Osteocyte (in vitro differentiated cells): ENCODE data around the gene MX2. TPM values are rescaled to one million over a fixed set of nuclear protein-coding genes. Genes with fewer than 3 reads are reported as not detected.

Experiments used
- DNase-seq: peaks from one replicate; pipeline ENCODE4 v3.0.0; 2021; ENCODE audit warnings: mixed read lengths; ENCODE audit not compliant: unreplicated experiment; ENCODE audit errors: extremely low spot score
- H3K27ac Mint-ChIP-seq: one replicate; pipeline ENCODE4 v1.8.0; 2021; ENCODE audit warnings: mild to moderate bottlenecking, mixed read lengths; ENCODE audit not compliant: unreplicated experiment
- H3K27me3 Mint-ChIP-seq: one replicate; pipeline ENCODE4 v1.8.0; 2021; ENCODE audit warnings: mixed read lengths; ENCODE audit not compliant: unreplicated experiment
- H3K36me3 Mint-ChIP-seq: one replicate; pipeline ENCODE4 v1.8.0; 2021; ENCODE audit warnings: mixed read lengths; ENCODE audit not compliant: unreplicated experiment
- H3K4me1 Mint-ChIP-seq: one replicate; pipeline ENCODE4 v1.8.0; 2021; ENCODE audit warnings: mixed read lengths; ENCODE audit not compliant: unreplicated experiment
- H3K4me3 Mint-ChIP-seq: one replicate; pipeline ENCODE4 v1.8.0; 2021; ENCODE audit warnings: mild to moderate bottlenecking, moderate library complexity, mixed read lengths; ENCODE audit not compliant: unreplicated experiment
- H3K9me3 Mint-ChIP-seq: one replicate; pipeline ENCODE4 v1.8.0; 2021; ENCODE audit warnings: mixed read lengths; ENCODE audit not compliant: unreplicated experiment
- CTCF ChIP-seq: fragments of 200-600 bp; sonication (generic); IDR thresholded peaks from 2 replicates; pipeline ENCODE4 v1.5.0; 2021; ENCODE audit warnings: antibody characterized with exemption, mild to moderate bottlenecking, moderate library complexity
- total RNA-seq: library from RNA; stranded (reverse); gene quantifications from 2 replicates; pipeline ENCODE4 v1.2.1, GENCODE V29; 2021

The MX2 gene
- total RNA-seq, 1 donor from 2014 or later = not detected

- no peak for DNase-seq
- H3K27me3 Mint-ChIP-seq = no peaks in the 10 kb centered on the region
- H3K4me3 Mint-ChIP-seq = no peak overlapping the region
- no peaks in the 10 kb centered on the region for H3K36me3 Mint-ChIP-seq
- H3K9me3 Mint-ChIP-seq = peaks cover 13% of the 10 kb centered on the region
- no peak for TF ChIP-seq CTCF
- no peak overlapping the region for H3K27ac Mint-ChIP-seq
- H3K4me1 Mint-ChIP-seq = no peaks in the 10 kb centered on the region
Measured at GRCh38 chr21:41439248-41439647, 77.4 kb downstream of the MX2 start.

DNA sequence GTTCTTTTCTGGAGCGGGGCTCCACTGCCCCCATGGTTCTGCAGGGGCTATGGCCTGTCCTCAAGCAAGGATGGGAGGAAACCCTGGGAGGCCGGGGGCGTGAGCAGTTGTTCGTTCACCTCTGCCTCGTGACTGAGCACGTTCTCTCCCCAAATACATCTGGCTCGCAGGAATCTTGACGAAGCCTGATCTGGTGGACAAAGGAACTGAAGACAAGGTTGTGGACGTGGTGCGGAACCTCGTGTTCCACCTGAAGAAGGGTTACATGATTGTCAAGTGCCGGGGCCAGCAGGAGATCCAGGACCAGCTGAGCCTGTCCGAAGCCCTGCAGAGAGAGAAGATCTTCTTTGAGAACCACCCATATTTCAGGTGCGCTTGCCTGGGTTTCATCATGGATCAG, 79.7 kb downstream of the MX2 start:
- Mint-ChIP-seq H3K4me1 (no peaks in the 10 kb centered on the region), H3K27ac (no peak overlapping the region), H3K36me3 (no peaks in the 10 kb centered on the region), H3K9me3 (no peaks in the 10 kb centered on the region), H3K4me3 (no peak overlapping the region), H3K27me3 (no peaks in the 10 kb centered on the region)
- no peak for TF ChIP-seq CTCF
- no peak for DNase-seq

DNA sequence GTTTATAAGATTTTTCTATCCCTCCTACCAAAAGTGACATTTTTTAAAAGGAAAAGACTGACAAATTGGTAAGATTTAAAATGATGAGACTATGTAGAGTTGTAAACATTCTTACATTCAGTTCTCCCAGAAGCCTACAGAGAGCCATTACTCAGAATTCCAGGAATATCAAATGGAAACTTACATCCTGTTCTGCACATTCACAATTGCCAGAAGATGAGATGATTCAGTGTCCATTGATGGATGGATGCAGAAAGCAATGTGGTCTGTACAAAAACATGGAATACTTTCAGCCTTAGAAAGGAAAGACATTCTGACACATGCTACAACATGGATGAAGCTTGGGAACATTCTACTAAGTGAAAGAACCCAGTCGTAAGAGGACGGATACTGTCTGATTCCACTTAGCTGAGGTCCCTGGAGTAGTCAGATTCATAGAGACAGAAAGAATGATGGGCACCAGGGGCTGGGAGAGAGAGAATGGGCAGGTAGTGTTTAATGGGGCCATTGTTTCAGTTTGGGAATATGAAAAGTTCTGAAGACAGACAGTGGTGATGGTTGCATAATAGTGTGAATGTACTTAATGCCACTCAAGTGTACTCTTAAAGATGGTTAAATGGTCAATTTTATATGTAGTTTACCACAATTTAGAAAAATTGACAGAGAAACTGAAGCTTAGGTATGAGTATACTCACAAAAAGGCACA, 80.8 kb downstream of the MX2 start:
- Mint-ChIP-seq H3K9me3 (no peaks in the 10 kb centered on the region), H3K36me3 (no peaks in the 10 kb centered on the region), H3K4me3 (no peak overlapping the region), H3K27ac (no peak overlapping the region), H3K27me3 (no peaks in the 10 kb centered on the region), H3K4me1 (no peaks in the 10 kb centered on the region)
- no peak for DNase-seq
- no peak for TF ChIP-seq CTCF

DNA sequence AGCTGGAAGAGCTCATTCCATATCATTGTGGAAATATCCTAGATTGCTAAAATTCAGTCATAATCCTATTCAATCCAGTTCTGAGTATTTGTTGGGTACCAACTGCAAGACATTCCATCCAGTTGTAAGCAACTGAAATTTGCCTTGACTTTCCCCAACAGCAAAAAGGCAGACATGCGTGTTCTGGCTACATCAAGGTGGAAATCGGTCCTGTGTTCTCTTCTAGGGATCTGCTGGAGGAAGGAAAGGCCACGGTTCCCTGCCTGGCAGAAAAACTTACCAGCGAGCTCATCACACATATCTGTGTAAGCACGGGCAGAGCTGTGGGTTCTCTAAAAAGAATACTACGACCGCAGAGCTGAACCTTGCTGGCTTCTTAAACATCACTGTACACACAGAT, 81.7 kb downstream of the MX2 start:
- H3K36me3 Mint-ChIP-seq = no peaks in the 10 kb centered on the region
- H3K4me3 Mint-ChIP-seq = no peak overlapping the region
- DNase-seq = no peak
- TF ChIP-seq CTCF = no peak
- H3K27me3 Mint-ChIP-seq = no peaks in the 10 kb centered on the region
- H3K27ac Mint-ChIP-seq = no peak overlapping the region
- H3K9me3 Mint-ChIP-seq = no peaks in the 10 kb centered on the region
- no peaks in the 10 kb centered on the region for H3K4me1 Mint-ChIP-seq

GRCh38 chr21:41444703-41445464, 83.1 kb downstream of the MX2 start:
- no peak overlapping the region for H3K4me3 Mint-ChIP-seq
- H3K9me3 Mint-ChIP-seq = no peaks in the 10 kb centered on the region
- H3K36me3 Mint-ChIP-seq = no peaks in the 10 kb centered on the region
- no peaks in the 10 kb centered on the region for H3K27me3 Mint-ChIP-seq
- DNase-seq = no peak
- TF ChIP-seq CTCF = no peak
- no peaks in the 10 kb centered on the region for H3K4me1 Mint-ChIP-seq
- H3K27ac Mint-ChIP-seq = no peak overlapping the region
